Endothelial cell of hepatic sinusoid (primary cell): ENCODE measurements around the gene KRTAP17-1.

Experiments used
- in situ Hi-C: cut with HindIII; loops from 2 replicates; pipeline ENCODE4 v1.10.0; 2017; ENCODE audit warnings: low sequenced_read_pairs

Gene KRTAP17-1

GRCh38 chr17:41333098-41333497 lies 17.6 kb upstream of the KRTAP17-1 start:
- in situ Hi-C loops = no loop called here

DNA sequence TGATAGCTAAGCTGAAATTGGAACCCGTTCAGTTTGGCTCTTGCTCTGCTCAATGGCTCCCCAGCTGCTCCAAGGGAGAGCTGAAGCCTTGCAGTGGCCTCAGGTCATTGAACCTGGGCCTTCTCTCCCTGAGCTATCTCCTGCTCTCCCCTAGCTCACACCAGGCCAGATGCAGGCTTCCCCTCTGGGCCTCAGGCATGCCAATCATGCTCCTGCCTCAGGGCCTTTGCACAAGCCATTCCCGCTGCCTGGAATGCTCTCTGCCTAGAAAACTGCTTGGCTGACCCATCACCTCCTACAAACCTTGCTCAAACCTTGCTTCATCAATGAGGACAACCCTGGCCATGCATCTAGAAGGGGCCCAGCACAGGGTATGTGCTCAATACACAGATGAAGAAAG lies 16.7 kb upstream of the KRTAP17-1 start:
- in situ Hi-C loops = no loop called here

- in situ Hi-C loops = no loop called here
These were observed 16.1 kb upstream of the KRTAP17-1 start for GRCh38 chr17:41331606-41332005.

- in situ Hi-C loops = no loop called here
These were observed 13.9 kb upstream of the KRTAP17-1 start for GRCh38 chr17:41329279-41329948.

DNA sequence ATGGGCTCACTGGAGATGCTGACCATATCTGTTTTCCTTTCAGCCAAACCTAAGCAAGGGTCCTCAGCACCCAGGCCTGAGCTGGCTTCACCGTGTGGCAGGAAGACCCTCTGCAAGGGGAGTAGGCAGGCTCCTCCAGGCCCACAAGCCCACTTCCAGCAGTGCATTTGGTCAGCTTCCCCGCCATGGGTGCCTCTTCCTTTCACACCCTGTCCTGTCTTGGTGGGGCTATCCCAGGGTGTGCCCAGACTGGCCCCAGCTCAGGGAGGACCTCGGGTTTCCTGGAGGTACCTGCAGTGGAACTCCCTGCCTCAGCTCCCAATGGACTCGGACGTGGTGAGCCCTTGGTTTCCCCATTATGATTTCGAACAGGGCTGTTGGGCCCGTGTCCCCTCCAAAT lies 12.7 kb upstream of the KRTAP17-1 start:
- in situ Hi-C loops = no loop called here

DNA sequence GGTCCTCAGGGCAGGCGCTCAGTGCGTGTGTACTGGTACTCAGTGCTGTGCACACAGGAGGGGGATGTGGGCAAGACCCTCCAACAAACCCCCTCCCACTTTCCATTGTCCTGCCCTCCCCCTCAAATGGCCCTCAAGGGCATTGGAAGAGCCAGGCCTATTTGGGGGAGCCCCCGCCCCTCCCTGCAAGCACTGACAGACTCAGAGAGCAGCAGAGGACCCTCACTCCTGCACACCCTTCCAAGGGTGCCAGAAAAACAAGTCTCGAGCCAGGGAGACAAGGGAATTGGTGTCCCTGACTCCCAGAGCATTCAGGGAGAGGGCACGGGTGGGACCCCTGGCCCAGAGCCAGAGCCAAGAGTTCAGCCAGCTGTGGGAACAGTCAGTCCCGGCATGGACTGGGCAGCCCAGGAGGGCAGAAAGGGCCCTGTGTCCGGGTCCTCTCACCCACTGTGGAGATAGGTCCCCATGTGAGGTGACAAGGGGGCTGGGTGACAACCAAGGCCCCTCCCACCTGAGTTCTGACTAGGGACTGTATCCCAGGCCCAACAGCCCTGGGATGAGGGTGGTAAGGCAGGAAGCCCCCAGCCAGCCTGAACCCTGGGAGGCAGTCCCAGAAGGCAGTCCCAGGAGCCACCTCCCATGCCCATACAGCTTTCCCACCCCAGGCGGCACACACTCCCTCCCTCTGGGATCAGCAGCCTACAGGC lies 12.1 kb upstream of the KRTAP17-1 start:
- in situ Hi-C loops = no loop called here

DNA sequence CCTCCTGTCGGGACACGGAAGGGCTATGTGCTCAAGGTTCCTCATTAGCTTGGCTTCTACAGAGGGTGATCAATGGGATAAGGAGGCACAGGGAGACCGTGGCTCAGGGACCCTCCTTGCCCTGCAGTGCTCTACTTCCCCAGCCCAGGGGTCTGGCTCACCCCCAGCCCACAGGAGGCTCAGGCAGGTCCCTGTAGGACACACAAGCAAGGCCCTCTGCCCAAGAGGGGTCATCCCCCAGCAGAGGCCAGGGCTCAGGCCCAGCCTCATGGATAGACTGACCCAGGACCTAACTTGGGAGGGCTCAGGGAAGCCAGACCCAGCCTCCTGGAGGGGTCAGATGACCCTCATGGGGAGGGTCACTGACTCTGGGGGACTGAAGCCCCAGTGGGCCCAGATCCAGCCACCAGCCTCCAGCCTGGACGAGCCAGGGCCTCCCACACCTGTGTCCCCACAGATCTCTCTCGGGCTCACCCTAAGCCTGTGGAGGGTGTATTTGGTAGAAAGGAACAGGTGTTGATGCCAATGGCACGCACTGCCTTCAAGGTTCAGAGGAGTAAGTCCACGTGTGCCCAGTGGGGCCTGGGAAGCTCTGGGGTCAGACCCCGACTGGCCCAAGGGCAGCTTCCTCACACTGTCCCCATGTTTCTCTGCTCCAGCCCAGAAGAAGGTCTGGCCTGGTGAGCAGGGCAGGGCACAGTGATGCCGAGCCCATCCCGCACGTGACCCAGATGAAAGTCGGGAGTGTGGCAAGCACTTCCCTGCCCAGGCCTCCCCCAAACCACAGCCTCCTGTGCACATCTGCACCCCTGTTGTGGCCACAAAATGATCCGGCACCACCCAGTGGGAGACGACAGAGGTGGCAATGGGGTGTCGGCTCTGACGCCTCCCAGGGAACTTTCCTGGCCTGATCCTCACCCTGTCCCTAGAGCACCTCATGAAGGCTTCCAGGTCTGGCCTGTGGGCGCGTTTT lies 10.9 kb upstream of the KRTAP17-1 start:
- in situ Hi-C loops = no loop called here

DNA sequence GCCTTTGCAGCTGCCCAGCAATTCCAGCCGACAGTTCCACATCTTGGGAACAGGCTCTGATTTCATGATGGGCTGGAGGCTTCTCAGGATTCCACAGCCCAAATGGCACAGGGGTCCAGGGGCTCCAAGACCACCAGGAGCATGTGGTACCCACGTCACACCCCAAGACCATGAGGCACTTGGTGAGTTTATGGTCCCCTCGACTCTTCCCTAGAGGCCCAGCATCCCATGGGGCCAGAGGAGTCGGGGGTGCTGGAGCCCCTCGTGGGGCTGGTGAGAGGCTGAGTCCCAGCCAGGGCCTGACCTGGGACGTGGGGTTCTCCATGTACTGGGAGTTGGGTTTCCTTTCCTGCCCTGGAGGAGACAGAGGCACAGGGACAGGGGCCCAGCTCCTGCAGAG lies 10.1 kb upstream of the KRTAP17-1 start:
- in situ Hi-C loops = no loop called here

DNA sequence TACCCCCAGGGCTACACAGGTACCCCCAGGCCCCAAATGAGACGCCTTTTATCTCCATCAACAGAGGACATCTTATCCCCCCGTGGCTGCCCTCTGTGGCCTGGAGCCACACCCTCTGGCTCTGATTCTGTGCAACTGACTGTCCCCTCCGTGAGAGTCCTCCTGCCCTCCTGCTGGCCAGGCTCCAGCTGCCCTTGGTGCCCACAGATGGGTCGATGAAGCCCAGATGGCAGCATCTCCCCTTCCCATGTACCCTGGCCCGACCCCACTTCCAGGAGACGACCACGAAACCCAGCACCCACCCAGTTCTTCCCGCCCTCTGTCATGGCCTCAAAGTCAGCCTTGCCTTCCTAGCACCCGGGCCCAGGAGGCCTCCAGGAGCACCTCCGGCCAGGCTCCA lies 9.6 kb upstream of the KRTAP17-1 start:
- in situ Hi-C loops = no loop called here

DNA sequence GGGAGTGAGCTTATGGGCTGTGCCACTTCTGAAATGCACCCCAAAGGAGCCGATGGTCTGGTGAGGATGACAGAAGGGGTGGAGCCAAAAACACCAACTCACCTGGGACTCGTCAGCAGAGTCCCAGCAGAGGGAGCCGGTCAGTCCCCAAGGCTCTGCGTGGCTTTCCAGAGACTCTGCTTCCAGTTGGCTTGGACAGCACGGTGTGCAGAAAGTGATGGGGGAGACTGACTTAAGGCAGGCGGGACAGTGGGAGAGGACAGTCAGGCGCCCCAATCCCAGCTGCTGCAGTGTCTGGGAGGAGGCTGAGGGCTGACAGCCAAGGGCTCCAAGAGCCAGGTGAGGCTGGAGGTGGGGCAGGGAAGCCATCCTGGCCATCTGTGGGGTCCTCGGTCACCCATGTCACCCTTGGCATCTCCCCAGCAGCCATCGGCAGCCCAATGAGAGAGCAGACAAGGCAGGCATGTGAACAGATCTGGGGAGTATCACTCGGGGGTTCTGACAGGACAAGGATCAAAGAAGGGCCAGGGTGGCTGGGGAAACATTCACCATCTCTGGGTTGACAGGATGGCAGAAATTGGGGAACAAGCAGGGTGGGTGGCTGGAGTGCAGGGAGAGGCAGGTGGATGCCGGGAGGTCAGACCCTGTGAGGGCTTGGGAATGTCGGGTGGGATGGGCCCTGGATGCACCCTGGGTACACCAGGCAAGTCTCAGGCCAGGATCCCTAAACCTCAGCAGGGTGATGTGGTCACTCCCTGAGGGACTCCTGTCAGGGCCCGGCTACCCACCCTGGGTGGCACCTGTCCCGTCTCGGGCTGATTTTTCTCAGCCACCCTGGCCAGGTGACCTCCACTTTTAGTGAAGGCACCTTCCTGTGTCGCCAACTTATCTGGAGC lies 8.9 kb upstream of the KRTAP17-1 start:
- in situ Hi-C loops = no loop called here

DNA sequence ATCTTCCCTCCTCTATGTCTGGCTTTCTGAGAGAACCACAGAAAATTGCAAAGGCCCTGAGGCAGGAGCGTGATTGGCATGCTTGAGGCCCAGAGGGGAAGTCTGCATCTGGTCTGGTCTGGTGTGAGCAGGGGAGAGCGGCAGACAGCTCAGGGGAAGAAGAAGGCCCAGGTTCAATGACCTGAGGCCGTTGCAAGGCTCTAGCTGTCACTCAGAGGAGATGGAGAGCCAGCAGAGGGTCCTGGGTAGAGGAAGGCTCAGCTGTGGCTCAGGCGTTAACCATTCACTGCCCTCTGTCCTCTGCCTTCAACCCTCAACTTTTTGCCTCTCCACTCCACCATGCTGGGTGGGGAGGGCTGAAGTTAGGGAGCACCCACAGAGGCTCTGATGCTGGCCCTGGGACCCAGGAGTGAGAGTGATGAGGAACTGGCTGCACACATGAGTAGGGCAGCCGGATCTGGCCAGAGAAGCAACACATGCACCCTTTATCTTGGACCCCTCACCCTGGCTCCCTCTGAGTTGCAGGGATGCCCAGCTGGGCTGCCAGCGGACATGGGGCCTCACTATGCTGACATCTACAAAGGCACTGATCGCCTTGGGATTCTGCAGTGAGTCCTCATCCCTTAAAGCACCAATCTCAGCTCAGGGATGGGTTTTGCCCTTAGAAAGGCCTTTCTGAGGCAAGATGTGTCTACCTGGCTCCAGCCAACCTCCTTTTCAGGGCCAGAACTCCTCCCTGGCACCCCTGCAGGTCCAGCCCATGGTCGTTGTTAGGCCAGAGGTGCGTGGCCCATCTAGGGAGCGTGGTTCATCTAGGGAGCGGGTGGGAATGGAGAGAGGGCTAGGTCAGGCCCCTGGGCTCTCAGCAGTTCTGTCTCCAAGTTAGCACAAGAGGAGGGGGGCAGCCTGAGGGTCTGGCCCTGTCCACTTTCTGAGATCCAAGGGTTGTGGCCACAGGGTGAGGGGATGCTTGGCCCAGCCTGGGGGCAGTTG lies 7.7 kb upstream of the KRTAP17-1 start:
- in situ Hi-C loops = no loop called here

GRCh38 chr17:41322094-41322902 lies 6.8 kb upstream of the KRTAP17-1 start:
- in situ Hi-C loops = no loop called here

GRCh38 chr17:41318231-41318630 lies 2.7 kb upstream of the KRTAP17-1 start:
- in situ Hi-C loops = no loop called here

DNA sequence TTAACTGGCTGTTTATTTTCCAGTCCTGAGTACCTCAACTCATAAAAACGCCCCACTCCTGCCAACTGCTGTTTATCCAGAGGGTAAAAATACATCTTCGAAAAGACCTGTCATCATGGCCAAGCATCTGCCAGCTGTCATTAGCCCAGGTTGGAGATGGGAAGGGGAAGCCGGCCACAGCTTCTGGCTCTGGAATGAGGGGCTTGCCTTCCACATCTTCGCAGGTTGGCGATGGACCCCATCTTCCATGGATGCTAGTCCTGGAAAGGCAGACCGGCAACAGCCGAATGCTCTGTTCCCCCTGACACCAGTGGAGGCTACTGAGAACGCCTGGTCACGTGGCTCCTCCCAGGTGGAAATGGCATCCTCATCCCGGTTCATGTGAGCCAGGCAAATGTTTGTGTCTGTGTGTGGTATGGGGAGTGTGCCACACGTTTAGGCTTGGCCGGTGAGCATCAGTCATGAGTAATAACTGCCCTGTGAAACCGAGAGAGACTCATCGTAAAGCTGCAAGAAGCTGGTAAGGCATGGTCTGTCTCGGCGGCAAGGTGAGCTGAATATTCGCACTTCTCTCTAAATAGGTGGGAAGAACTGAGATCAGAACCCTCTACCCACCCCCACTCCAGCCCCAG lies 420 bp upstream of the KRTAP17-1 start:
- in situ Hi-C loops = no loop called here

DNA sequence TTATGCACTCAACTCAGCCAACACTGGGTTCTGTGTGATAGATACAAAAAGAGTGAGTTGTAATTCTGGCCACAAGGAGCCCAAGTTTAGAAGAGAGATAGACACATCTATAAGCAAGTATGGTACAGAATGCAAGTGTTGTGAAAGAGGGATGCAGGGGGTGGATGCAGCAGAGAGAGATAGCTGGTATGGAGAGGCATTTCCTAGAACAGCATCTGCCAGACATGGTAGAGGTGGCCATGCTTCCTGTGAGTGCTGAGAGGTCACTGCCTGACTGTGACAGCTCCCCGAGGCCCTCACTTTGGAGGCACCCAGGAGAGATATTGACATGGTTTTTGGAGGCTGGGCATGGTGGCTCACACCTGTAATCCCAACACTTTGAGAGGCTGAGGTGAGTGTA lies 4.4 kb downstream of the KRTAP17-1 start:
- in situ Hi-C loops = no loop called here

- in situ Hi-C loops = no loop called here
These were observed 6.6 kb downstream of the KRTAP17-1 start, which contains the start of gene KRTAP16-1 for GRCh38 chr17:41308918-41309359. TSS of gene KRTAP16-1 (minus strand) at chr17:41309309. CDS start at chr17:41309253, 56 bp downstream.

DNA sequence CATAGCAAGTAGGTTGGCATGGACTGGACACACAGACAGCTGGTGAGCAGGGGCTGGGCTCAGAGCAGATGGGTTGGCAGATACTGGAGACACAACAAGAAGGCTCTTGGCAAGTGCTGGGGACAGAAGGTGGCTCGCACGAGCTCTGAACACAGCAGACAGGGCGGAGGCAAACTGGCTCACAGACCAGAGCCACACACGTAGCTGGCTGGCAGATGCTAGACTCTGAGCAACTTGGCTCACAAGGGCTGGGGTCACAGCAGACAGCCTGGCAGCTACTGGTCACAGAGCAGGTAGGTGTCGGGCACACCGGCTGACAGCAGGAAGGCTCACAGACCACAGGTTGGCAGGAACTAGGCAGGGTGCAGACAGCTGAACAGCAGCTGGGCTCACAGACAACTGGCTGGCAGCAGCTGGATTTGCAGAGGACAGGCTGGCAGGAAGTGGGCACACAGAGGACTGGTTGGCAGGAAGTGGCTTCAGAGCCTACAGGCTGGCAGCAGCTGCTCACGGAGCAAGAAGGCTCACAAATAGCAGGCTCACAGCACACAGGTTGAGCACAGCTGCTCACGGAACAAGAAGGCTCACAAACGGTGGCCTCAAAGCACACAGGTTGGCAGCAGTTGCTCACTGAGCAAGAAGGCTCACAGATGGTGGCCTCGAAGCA lies 7.1 kb downstream of the KRTAP17-1 start:
- in situ Hi-C loops = no loop called here
